T-helper 1 cell treated with Interleukin-12 subunit alpha and Interleukin-12 subunit beta and Interleukin-4 antibody, amounts not matched to agents 30 μg/mL and 1 μg/mL, for 36 hours (primary cell): ENCODE results near the gene CLTCL1.
"Not testable (repeated sequence)": the region's sequence is repeated elsewhere in the genome, so short reads cannot be mapped to it uniquely, and the experiment has no call there.

Source experiments
- H3K27ac Mint-ChIP-seq: one replicate; pipeline ENCODE4 v1.8.0; 2021; ENCODE audit warnings: mild to moderate bottlenecking, mixed read lengths
- H3K27me3 Mint-ChIP-seq: one replicate; pipeline ENCODE4 v1.8.0; 2021; ENCODE audit warnings: low read depth, mixed read lengths
- H3K36me3 Mint-ChIP-seq: one replicate; pipeline ENCODE4 v1.8.0; 2021; ENCODE audit warnings: low read depth, mixed read lengths
- H3K4me1 Mint-ChIP-seq: one replicate; pipeline ENCODE4 v1.8.0; 2021; ENCODE audit warnings: low read depth, mixed read lengths
- H3K4me3 Mint-ChIP-seq: one replicate; pipeline ENCODE4 v1.8.0; 2021; ENCODE audit warnings: mild to moderate bottlenecking, moderate library complexity, mixed read lengths
- H3K9me3 Mint-ChIP-seq: one replicate; pipeline ENCODE4 v1.8.0; 2021; ENCODE audit warnings: mixed read lengths

CLTCL1 gene

DNA sequence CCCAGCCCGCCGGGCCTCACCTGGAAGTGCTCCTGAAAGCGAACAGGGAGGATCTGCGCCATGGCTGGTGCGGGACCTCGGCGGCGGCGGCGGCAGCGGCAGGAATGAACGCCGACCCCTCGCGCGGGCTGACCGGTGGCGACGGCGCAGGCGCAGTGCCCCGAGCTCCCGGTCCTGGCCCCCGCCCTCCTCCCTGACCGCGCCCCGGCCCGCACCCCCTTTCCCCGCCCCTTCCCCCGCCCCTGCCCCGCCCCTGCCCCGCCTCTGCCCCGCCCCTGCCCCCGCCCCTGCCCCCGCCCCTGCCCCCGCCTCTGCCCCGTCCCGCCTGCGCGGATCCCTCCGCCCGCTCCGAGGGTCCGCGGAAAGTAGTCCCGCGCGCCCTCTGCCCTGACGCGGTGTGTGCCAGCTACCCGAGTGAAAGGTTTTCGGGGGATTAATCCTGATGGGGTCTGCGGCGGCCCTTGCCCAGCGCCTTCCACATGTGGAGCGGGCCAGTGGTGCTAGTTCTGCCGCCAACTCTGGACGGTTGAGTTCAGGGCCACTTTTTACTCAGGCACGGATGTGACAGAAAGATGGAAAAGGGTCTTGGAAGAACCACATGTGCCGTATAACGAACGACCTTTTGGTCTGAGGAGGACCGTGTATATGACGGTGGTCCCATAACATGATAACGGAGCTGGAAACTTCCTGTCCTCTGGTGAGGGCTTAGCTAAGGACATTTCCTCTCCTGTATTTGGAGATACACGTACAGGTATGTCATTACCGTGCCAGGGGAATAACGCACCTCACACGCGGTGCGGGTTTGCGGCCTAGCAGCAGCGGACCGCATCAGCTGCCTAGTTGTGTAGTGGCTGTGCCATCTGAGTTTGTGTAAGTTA is at the start of gene CLTCL1:
Gene CLTCL1, minus strand, starts transcription at position 140 of the 878 bp plus-strand sequence. Its CDS starts 78 bp downstream, at position 62.
- H3K27ac Mint-ChIP-seq = peak within 1 kb of the TSS; percentile 72
- peaks cover 16% of the 10 kb centered on the region for H3K4me1 Mint-ChIP-seq
- no peaks in the 10 kb centered on the region for H3K36me3 Mint-ChIP-seq
- H3K9me3 Mint-ChIP-seq = no peaks in the 10 kb centered on the region
- peak within 1 kb of the TSS; percentile 87 for H3K4me3 Mint-ChIP-seq
- peaks cover 38% of the 10 kb centered on the region for H3K27me3 Mint-ChIP-seq

DNA sequence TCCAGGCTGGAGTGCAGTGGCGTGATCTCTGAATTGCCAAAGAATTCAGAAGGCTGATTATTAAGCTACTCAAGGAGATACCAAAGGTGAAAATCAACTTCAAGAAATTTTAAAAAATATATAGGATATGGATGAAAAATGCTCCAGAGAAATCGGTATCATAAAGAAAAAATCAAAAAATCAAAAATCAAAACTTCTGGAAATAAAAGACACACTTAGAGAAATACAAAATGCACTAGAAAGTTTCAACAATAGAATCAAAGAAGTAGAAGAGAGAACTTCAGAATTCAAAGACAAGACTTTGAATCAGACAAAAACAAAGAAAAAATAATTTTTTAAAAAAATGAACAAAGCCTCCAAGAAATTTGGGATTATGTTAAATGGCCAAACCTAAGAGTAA is 45.6 kb upstream of the CLTCL1 start:
- no peaks in the 10 kb centered on the region for H3K27me3 Mint-ChIP-seq
- H3K27ac Mint-ChIP-seq = no peak overlapping the region
- peaks cover 3% of the 10 kb centered on the region for H3K4me1 Mint-ChIP-seq
- peaks cover 70% of the 10 kb centered on the region for H3K9me3 Mint-ChIP-seq
- peaks cover 88% of the 10 kb centered on the region for H3K36me3 Mint-ChIP-seq
- H3K4me3 Mint-ChIP-seq = no peak overlapping the region

DNA sequence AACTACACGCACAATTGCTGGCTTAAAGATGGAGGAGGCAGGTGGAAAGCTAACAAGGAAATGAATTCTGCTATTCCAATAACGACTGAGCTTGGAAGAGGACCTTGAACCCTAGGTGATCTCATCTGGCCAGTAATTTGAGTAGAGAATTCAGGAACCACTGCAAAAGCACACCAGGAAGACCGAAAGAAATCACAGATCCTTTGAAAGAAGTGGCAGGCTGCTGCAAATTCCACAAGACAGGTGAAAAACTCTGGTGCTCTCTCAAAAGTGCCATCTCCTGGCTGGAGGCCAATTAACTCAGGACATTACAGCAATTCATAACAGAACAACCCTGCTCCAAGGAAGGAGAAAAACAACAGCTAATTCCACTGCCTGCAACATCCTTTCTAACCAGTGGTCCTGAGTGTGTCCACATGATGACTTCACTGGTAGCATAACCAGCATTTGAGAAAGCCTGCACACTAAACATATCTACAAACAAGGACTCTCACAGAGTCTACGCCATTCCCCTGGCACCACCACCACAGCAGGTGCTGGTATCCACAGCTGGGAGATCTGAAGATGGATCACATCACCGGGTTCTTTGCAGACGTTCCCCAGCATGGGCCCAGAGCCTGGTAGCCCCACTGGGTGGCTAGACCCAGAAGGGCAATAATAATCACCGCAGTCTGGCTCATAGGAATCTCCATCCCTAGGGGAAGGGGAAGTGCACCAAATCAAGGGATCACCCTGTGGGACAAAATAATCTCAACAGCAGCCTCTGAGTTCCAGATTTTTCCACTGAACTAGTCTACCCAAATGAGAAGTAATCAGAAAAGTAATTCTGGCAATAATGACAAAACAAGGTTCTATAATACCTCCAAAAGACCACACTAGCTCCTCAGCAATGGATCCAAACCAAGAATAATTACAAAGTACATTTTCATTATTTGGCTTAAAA is 44.9 kb upstream of the CLTCL1 start:
- H3K4me1 Mint-ChIP-seq = no peaks in the 10 kb centered on the region
- H3K9me3 Mint-ChIP-seq = peaks cover 65% of the 10 kb centered on the region
- H3K4me3 Mint-ChIP-seq = no peak overlapping the region
- H3K27me3 Mint-ChIP-seq = no peaks in the 10 kb centered on the region
- no peak overlapping the region for H3K27ac Mint-ChIP-seq
- H3K36me3 Mint-ChIP-seq = peaks cover 87% of the 10 kb centered on the region

DNA sequence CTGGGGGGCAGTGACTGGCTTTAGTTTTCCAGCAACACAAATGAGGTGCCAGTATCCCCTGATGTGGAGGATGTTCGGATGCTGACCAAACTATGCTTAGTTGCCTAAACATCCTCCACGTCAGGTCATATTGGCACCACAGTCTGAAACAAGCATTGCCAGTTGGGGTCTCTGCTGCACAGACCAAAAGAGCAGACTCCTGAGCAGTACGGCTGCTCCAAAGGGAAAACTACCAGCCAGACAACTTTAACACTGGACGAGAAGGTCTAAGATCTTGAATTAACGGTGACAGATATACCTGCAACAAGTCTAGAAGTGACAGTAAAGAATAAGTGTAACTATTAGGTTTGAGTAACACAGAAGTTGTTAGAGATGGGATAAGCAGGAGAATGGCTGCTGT is 40.5 kb upstream of the CLTCL1 start:
- Mint-ChIP-seq H3K9me3 (peaks cover 30% of the 10 kb centered on the region), H3K36me3 (peaks cover 73% of the 10 kb centered on the region), H3K4me3 (no peak overlapping the region), H3K4me1 (no peaks in the 10 kb centered on the region), H3K27me3 (no peaks in the 10 kb centered on the region), H3K27ac (no peak overlapping the region)

DNA sequence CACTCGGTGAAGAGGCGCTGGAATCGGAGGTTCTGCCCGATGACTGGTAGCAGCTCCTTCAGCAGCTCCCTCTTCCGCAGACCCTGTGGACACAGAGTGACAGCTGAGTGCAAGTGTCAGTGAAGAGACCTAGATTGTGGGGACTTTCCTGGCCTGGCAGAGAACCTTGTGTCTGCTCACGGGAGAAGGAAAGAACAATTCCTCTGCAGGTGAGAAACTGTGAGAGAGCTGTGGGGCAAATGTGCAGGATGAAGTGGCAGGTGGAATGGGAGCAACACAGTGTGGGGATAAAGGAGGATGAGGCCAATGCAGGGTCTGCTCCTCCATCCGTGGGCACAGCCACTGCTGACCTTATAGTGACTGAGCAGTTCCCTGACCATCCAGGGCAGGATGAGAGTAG is 40.0 kb upstream of the CLTCL1 start:
- no peaks in the 10 kb centered on the region for H3K27me3 Mint-ChIP-seq
- peaks cover 68% of the 10 kb centered on the region for H3K36me3 Mint-ChIP-seq
- peaks cover 25% of the 10 kb centered on the region for H3K9me3 Mint-ChIP-seq
- no peak overlapping the region for H3K27ac Mint-ChIP-seq
- H3K4me3 Mint-ChIP-seq = no peak overlapping the region
- no peaks in the 10 kb centered on the region for H3K4me1 Mint-ChIP-seq

DNA sequence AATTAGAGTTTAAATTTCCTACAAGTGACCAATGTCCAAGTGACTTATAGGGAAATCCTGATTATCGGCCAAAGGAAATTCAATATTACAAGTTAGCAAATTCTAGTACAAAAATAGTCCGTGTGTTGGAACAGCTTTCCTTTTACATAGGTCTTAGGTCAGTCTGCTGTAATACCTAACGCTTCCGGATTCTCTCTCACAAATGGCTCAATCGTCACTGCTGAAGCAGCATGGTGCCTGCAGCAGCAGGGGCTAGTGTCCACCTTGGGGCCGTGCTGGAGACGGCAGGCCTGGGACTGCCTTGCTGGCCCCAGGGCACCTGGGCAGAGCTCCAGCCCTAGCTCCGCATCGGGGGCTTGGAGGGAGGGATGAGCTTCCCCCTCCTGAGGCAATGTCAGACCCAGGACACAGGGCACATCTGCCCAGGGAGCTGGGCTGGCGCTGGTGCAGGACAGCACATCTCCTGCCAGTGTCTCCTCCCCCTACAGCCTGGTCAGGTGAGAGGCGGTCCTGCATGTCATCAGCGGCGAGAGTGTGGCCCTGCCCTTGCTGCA is 39.4 kb upstream of the CLTCL1 start:
- peaks cover 63% of the 10 kb centered on the region for H3K36me3 Mint-ChIP-seq
- H3K4me1 Mint-ChIP-seq = no peaks in the 10 kb centered on the region
- H3K27me3 Mint-ChIP-seq = no peaks in the 10 kb centered on the region
- H3K4me3 Mint-ChIP-seq = no peak overlapping the region
- peaks cover 21% of the 10 kb centered on the region for H3K9me3 Mint-ChIP-seq
- H3K27ac Mint-ChIP-seq = no peak overlapping the region

DNA sequence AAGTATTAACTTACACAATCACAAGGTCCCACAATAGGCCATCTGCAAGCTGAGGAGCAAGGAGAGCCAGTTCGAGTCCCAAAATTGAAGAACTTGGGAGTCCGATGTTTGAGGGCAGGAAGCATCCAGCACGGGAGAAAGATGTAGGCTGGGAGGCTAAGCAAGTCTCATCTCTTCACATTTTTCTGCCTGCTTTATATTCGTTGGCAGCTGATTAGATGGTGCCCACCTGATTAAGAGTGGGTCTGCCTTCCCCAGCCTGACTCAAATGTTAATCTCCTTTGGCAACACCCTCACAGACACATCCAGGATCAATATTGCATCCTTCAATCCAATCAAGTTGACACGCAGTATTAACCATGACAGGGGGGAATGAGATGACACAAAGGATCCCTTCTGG is 38.7 kb upstream of the CLTCL1 start:
- not testable (repeated sequence) for H3K4me3 Mint-ChIP-seq, H3K27me3 Mint-ChIP-seq, H3K27ac Mint-ChIP-seq, H3K4me1 Mint-ChIP-seq
- H3K36me3 Mint-ChIP-seq = peaks cover 55% of the 10 kb centered on the region
- peaks cover 15% of the 10 kb centered on the region for H3K9me3 Mint-ChIP-seq

DNA sequence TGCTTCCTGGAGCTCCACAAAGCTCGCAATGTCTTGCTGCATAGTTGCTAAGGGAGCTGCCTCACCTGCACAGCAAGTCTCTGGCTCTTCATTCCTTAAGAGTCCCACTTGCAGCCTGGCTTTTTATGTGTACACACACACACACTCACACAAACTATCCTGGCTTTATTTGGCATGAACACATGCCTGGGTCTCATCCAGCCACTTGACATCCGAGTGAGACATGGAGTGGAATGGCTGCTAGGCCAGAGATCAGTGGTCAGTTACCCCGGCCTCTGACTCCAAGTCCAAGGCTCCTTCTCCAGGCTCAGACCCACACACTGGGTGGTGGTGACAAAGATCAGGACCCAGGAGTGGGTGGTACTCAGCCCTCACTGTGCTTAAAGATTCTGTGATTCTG is 37.9 kb upstream of the CLTCL1 start:
- H3K36me3 Mint-ChIP-seq = peaks cover 49% of the 10 kb centered on the region
- H3K4me1 Mint-ChIP-seq = no peaks in the 10 kb centered on the region
- no peak overlapping the region for H3K27ac Mint-ChIP-seq
- H3K9me3 Mint-ChIP-seq = peaks cover 10% of the 10 kb centered on the region
- no peak overlapping the region for H3K4me3 Mint-ChIP-seq
- no peaks in the 10 kb centered on the region for H3K27me3 Mint-ChIP-seq

DNA sequence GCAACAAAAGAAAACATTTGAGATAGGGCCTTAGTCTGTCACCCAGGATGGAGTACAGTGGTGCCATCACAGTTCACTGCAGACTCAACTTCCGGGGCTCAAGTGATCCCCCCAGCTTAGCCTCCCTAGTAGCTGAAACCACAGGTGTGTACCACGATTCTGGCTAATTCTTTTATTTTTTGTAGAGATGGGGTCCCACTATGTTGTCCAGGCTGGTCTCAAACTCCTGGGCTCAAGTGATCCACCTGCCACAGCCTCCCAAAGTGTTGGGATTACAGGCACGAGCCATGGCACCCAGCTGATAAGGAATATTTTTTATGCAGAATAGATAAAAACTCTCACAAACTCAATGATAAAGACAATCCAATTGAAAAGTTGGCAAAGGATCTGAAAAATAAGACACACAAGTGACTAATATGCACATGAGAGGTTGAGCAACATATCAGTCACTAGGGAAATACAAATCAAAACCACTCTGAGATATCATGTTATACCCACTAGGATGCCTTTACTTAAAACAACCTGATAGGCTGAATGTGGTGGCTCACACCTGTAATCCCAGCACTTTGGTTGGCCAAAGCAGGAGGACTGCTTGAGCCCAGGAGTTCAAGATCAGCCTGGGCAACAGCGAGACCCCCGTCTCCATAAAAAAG is 33.9 kb upstream of the CLTCL1 start:
- peaks cover 4% of the 10 kb centered on the region for H3K9me3 Mint-ChIP-seq
- H3K27ac Mint-ChIP-seq = no peak overlapping the region
- H3K27me3 Mint-ChIP-seq = no peaks in the 10 kb centered on the region
- H3K36me3 Mint-ChIP-seq = peaks cover 18% of the 10 kb centered on the region
- no peaks in the 10 kb centered on the region for H3K4me1 Mint-ChIP-seq
- H3K4me3 Mint-ChIP-seq = no peak overlapping the region

DNA sequence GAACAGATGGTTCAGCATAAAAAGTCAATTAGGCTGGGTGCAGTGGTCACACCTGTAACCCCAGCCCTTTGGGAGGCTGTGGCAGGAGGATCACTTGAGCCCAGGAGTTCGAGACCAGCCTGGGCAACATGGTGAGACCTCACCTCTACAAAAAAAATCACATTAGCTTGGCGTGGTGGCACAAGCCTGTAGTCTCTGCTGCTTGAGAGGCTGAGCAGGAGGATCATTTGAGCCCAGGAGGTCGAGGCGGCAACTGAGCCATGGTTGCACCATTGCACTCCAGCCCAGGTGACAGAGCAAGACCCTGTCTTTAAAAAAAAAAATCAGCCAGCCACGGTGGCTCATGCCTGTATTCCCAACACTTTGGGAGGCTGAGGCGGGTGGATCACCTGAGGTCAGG is 31.9 kb upstream of the CLTCL1 start:
- H3K27ac Mint-ChIP-seq, H3K36me3 Mint-ChIP-seq, H3K4me1 Mint-ChIP-seq, H3K4me3 Mint-ChIP-seq, H3K27me3 Mint-ChIP-seq: not testable (repeated sequence)
- H3K9me3 Mint-ChIP-seq = peaks cover 17% of the 10 kb centered on the region

DNA sequence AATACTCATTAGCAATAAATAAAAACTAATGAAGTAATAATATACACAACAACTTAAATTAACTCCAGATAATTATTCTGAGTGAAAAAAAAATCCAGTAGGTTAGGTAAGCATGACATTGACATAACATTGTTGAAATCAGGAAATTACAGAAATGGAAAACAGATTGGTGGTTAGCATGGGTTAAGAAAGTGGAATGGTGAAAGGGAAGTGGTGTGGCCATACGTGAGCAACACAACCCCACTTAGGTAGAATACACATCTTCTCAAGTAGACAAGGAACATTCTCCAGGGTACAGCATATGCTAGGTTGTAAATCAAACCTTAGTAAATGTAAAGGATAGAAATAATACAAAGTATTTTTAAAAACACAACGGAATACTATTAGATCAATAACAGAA is 30.2 kb upstream of the CLTCL1 start:
- H3K27ac Mint-ChIP-seq = no peak overlapping the region
- H3K27me3 Mint-ChIP-seq = no peaks in the 10 kb centered on the region
- peaks cover 28% of the 10 kb centered on the region for H3K9me3 Mint-ChIP-seq
- no peak overlapping the region for H3K4me3 Mint-ChIP-seq
- H3K36me3 Mint-ChIP-seq = peaks cover 2% of the 10 kb centered on the region
- H3K4me1 Mint-ChIP-seq = no peaks in the 10 kb centered on the region

DNA sequence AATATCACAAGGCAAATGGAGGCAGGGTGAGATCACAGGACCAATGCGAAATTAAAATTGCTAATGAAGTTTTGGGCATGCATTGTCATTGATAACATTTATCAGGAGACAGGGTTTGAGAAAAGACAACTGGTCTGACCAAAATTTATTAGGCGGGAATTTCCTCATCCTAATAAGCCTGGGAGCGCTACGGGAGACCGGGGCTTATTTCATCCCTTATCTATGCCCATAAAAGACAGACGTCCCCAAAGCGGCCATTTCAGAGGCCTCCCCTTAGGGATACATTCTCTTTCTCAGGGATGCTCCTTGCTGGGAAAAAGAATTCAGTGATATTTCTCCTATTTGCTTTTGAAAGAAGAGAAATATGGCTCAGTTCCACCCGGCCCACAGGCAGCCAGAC is 28.6 kb upstream of the CLTCL1 start:
- H3K4me3 Mint-ChIP-seq, H3K4me1 Mint-ChIP-seq, H3K27me3 Mint-ChIP-seq, H3K27ac Mint-ChIP-seq, H3K36me3 Mint-ChIP-seq: not testable (repeated sequence)
- peaks cover 37% of the 10 kb centered on the region for H3K9me3 Mint-ChIP-seq

DNA sequence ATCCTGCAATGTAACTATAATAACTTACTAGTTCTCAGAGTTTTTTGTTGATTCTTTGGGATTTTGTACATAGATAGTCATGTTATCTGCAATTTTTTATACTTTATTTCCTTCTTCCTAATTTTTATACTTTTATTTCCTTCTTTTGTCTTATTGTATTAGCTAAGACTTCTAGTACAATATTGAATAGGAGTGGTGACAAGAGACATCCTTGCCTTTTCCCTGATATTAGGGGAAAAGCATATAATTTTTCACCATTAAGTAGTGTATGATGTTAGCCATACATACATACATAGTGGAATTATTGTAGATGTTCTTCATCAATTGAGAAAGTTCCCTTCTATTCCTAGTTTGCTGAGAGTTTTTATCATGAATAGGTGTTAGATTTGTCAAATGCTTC is 27.8 kb upstream of the CLTCL1 start:
- Mint-ChIP-seq H3K27me3 (no peaks in the 10 kb centered on the region), H3K36me3 (peaks cover 3% of the 10 kb centered on the region), H3K27ac (no peak overlapping the region), H3K4me3 (no peak overlapping the region), H3K9me3 (peaks cover 39% of the 10 kb centered on the region), H3K4me1 (no peaks in the 10 kb centered on the region)

DNA sequence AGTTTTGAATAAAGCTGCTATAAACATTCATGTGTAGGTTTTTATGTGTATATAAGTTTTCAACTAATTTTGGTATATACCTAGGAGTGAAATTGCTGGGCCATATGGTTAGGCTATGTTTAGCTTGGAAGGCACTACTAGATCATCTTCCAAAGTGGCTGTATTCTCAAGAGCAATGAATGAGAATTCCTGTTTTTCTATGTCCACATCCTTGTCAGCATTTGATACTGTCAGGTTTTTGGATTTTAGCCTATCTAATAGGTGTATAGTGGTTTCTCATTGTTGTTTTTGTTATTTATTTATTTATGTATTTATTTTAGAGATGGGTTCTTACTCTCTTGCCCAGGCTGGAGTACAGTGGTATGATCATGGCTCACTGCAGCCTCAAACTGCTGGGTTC is 26.3 kb upstream of the CLTCL1 start:
- H3K36me3 Mint-ChIP-seq = peaks cover 4% of the 10 kb centered on the region
- H3K9me3 Mint-ChIP-seq = peaks cover 42% of the 10 kb centered on the region
- H3K4me1 Mint-ChIP-seq = no peaks in the 10 kb centered on the region
- H3K4me3 Mint-ChIP-seq = no peak overlapping the region
- no peaks in the 10 kb centered on the region for H3K27me3 Mint-ChIP-seq
- no peak overlapping the region for H3K27ac Mint-ChIP-seq
